ENCODE measurements around the gene RGS6.

RGS6 gene

GRCh38 chr14:72089625-72090024 lies 157.4 kb downstream of the RGS6 start:
- FAIRE-seq: no peak

GRCh38 chr14:72094844-72095582 lies 162.8 kb downstream of the RGS6 start:
- FAIRE-seq: no peak

DNA sequence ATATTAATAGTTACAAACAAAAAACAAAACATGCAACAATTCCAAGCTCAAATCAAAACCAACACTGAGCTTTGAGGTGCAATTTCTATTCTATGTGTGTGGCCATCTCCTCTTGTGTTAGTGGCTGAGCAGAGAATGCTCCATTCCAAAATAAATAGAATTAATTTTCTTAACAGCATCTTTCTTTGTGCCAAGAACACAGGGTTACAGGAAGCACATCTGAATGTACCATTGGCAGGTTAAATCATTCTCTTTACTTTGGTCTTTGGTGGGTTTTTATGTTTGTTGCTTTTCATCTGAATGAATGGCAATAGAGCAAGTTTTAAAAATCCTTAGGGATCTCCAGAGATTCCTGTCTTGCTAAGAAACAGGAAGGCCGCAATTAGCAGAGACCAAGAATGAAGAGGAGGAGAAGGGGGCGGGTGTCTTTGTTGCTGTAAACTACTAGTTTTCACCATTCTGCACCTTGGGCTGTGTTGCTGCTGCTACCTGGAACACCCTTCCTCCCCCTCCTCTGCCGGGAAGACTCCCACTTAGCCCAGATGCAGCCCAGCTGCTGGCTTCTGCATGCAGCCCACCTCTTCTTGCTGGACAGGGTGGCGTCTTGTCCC lies 165.0 kb downstream of the RGS6 start:
- no peak for FAIRE-seq

DNA sequence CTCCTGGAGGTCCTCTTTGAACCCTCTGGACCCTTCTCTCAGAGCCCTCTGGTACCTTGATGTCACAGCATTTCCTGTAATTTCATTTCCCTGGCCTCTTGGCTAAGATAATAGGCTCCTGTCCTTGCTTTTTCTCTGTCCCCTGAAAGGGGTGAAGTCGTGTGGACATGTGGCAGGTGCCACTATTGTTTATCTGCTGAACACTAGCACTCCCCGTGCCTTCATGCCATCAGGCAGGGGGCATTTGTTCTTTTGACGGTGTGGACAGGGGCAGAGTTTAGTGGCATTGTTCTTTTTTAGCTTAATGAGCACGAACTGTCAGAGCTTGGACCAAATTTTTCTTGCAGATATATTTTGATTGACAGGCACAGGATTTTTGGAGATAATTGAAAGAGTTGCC lies 166.0 kb downstream of the RGS6 start:
- no peak for FAIRE-seq

DNA sequence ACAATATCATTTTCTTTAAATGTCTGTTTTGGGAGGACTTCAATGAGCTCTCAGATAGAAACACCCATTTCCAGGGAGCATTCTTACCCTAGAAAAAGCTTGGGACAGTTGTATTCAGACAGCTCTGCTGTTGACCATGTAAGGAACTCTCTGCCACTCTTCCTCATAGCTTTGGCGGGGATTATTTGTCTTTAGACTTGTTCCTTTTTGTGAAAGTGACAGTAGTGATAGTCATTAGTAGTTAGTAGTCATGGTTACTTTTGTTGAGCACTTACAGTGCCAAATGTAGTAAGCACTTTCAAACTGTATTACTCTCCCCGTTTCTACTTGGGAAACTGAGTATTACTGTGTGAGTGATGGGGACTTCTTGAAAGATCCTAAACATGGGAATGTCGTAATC lies 167.3 kb downstream of the RGS6 start:
- FAIRE-seq: no peak

DNA sequence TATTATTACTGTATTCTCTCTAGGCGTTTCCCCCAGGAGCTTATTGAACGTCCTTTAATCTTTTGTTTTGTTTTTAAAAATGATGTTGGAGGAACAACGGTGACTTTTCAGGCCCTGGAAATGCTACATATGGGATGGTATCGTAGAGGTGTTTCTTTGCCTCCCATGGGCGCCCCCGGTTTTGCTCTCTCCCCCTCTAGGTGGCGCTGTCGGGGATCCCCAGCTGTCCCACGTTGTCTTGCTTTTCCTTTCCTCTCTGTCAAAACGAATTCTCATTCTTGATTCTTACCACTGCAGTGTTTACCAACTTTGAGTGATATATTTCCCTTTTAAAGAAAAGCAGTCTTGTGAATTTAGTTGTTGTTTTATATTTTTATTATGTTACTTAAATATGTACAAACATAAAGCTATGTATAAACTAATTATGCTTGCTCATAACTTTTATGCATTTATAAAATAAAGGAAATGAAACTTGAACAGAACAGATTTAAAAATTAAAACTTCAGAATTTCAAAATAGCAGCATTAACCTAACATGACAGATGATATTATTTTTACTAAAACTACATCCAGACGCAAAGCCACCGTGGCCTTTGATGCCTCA lies 171.9 kb downstream of the RGS6 start:
- FAIRE-seq: no peak

DNA sequence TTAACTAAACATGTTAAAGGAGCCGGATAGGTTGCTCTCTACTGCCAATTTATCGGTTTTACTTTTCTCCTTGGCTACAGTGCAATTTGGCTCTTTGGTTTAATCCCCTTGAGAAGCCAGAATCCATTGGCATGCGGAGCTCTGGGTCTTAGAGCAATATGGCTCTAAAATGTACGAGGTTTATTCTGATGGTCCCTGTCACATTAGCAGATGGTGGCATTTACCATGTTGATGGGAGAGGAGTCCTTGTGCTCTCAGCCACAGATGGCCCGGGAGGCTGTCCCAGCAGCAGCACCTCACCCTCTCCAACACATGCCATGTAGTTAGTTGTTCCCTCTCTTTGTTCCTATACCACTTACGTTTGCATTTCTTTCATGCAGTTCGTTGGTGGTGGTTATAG lies 179.7 kb downstream of the RGS6 start:
- FAIRE-seq: no peak

GRCh38 chr14:72118841-72119240 lies 186.6 kb downstream of the RGS6 start:
- no peak for FAIRE-seq

- no peak for FAIRE-seq
Observed at GRCh38 chr14:72120315-72120714, 188.1 kb downstream of the RGS6 start.

DNA sequence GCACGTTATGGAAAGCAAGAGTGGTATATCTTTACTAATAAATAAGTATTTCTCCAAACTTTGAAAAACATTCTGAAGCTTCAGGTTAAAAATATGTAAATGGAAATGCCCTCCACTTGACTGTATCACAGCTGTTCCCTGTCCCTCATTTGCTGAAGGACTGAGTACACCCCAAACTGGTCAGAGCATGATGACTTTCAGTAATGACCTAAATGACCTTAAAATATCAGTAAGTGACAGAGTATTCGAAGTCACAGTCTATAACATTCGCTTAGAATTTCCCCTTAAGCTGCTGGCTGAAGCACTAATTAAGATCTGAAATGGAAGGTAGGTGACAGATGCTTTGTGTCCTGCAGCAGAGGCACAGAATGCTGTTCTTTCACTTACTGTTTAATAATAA lies 191.5 kb downstream of the RGS6 start:
- no peak for FAIRE-seq

- no peak for FAIRE-seq
Observed at GRCh38 chr14:72124171-72124570, 191.9 kb downstream of the RGS6 start.

DNA sequence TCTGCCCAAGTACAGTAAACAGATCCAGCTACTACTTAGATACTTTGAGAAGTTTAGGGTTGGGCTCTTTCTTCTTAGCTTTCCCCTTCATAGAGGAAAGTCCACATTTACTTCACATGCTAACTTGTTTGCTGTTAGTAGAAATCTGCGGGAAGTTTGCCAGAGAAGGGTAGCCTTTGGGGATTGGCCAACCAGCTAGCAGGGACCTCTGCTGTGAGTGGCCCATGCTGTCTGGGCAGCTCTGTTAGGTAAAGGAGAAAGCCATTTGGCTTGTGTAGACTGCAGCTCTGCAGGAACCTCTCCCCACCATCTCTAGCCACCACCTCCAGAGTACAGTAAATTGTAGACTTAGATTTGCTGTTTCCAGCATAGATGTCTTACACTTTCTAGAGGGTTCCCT lies 193.9 kb downstream of the RGS6 start:
- FAIRE-seq: no peak

DNA sequence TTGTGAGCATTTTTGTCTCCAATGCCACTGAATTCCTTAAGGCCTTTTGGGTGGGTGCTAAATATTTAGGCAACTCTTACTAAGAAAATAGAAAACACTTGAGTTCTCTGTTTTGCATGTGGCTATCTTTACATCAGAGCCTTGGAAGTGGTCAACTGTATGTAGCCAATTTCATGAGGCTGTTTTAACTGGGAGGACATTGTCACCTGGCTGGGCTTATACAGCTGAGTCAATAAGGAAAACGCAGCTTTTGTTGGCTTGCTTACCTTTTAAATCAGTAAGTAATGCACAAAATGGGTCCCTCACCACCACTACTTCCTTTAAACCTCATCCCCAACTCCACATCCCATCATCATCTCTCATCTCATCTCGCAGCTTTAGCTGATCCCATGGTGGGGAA lies 194.3 kb downstream of the RGS6 start:
- no peak for FAIRE-seq

GRCh38 chr14:72128629-72129028 lies 196.4 kb downstream of the RGS6 start:
- no peak for FAIRE-seq

GRCh38 chr14:72129291-72129690 lies 197.1 kb downstream of the RGS6 start:
- no peak for FAIRE-seq

GRCh38 chr14:72141084-72141483 lies 208.9 kb downstream of the RGS6 start:
- FAIRE-seq: no peak

DNA sequence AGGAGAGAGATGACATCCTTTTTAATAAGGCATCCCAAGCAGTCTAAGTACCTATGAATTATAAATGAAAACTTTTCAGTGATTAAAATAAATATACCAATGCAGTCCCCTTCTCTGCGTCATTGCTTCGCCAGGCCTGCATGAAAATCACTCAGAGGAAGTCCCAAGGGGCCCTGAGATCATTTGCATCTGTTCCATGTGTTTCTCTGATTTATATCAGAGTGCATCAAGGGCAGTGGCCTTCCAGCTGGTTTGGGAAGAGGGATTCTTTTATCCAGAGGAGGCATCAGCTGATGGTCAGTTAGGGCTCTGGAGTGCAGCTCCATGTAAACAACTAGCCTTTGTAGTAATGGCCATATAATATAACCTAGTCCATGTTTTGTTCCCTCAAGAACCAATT lies 210.1 kb downstream of the RGS6 start:
- no peak for FAIRE-seq

GRCh38 chr14:72146241-72146640 lies 214.0 kb downstream of the RGS6 start:
- no peak for FAIRE-seq

- FAIRE-seq: no peak
Observed at GRCh38 chr14:72154645-72155378, 222.6 kb downstream of the RGS6 start.

DNA sequence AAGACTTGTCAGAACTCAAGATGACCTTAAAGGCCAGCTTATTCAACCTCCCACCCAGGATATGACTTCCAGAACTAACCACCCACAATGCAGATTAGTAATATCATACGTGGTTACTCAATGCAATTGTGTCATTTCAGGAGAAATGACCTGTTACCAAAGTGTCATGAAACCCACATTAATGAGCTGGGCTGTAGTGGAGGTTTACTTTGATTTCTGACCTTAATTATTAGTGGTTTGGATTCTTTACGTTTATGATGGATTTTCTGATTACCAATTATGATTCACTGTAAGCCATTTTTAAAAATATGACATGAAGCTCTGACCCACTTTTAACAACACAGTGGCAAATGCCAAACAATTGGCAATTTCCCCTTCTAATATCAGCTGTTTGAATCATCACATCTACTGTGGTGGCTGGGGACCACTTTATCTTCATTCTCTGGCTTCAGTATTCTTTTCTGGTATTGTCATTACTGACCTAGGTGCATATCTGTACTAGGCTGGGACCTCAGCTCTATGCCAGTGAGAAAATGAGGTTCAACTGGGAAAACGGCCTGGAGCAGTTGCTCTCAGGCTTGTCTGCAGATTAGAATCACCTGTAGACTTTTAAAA lies 223.3 kb downstream of the RGS6 start:
- FAIRE-seq: no peak

GRCh38 chr14:72164420-72165228 lies 232.4 kb downstream of the RGS6 start:
- FAIRE-seq: no peak

GRCh38 chr14:72165229-72165698 lies 233.0 kb downstream of the RGS6 start:
- FAIRE-seq: no peak

All from islet of Langerhans (tissue), 1 donor.